NCI-H2107 (cell line): ENCODE data around the gene MICALL2.
"Not testable (repeated sequence)": the region's sequence is repeated elsewhere in the genome, so short reads cannot be mapped to it uniquely, and the experiment has no call there.

Experiments used
- DNase-seq: peaks from one replicate; lab custom pipeline; 2025; lab: John Stamatoyannopoulos, UW

The MICALL2 gene

DNA sequence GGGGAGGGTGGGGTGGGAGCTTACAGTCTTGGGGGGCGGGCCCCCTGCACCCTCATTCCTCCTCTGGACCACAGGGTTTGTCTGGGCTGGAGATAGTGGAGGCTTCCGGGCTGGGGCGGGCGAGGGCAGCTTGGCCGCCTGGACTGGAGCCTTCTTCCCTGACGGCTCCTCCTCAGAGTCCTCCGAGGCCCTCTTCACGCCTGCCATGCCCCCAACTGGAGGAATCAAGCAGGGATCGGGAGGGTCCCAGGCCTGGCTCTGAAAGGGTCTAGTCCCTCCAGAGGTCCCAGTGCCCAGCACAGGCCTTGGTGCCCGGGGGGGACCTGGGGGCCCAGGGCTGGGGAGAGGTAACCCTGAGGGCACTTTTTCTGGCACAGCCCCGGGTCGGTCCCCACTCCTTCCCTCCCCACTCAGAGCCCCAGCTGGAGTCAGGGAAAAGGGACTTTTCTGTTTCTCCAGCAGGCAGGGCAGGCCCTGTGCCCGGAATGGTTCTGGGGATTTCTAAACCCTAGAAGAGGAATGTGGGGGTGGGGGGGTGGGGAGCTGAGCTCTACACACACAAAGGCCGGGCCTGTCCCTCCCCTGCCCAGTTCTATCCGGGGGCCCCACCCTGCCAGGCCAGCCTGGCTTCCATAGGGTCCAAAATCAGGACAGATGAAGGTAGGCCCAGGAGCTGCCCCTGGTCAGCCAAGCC is 11.6 kb downstream of the MICALL2 start:
- DNase-seq: no peak

DNA sequence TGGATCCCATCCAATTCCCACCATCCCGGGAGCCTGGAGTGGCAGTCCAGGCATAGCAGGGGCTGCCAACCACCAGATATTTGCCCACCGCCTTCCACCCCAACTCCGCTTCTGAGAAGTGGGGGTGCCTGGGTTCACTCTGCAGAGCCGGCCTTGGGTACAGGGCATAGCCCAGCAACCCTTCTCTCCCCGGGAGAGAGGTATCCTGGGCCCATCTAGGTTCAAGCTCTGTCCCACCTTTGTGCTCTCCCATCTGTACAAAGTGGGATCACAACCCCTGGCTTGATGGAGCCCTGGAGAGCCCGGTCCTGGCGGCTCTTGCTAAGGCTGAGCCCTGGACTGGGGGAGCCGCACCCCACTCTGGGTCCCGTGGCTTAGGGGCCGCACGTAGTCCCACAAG is 12.2 kb downstream of the MICALL2 start:
- no peak for DNase-seq

DNA sequence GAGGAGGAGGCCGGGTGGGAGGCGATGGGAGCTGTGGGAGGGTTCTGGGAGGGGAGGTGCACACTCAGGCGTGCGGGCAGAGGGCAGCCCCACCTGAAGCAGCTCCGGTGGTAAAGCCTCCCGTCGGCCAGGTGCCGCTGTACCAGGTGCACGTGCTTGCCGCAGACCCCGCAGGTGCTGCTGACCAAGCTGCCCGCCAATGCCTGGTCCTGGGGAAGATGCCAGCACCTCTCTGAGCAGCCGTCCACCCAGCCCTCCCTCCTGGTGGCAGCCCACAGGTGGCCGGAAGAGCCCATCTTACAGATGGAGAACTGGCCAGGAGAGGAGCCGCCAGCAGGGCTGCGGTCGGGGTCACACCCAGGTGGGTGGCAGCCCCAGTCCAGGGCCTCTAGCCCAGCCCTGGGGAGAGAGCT is 12.6 kb downstream of the MICALL2 start:
- DNase-seq: no peak

DNA sequence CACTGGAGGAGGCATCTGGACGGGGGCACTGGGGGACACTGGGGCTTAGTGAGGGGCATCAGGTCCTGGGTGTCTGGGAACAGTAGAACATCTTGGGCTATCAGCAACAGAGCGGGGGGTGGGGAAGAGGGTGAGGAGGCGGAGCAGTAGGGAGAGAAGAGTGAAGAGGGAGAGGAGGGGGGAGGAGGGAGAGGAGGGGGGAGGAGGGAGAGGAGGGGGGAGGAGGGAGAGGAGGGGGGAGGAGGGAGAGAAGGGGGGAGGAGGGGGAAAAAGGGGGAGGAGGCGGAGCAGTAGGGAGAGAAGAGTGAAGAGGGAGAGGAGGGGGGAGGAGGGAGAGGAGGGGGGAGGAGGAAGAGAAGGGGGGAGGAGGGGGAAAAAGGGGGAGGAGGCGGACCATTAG is 13.2 kb downstream of the MICALL2 start:
- DNase-seq: not testable (repeated sequence)

DNA sequence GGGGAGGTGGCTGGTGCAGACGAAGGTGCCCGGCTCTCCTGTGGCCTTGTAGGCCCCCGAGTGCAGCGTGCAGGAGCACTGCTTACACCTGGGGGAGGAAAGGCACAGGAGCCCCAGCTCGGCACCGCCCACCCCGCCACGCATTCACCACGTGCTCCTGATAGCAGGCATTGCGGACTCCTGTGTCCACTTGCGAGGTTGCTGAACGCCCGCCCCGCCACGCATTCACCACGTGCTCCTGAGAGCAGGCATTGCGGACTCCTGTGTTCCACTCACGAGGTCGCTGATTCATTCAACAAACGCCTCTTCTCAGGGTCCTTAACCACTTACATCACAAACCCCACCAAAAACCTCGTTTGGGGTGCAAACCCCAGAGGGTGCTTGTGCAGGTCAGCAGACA is 13.9 kb downstream of the MICALL2 start:
- no peak for DNase-seq

DNA sequence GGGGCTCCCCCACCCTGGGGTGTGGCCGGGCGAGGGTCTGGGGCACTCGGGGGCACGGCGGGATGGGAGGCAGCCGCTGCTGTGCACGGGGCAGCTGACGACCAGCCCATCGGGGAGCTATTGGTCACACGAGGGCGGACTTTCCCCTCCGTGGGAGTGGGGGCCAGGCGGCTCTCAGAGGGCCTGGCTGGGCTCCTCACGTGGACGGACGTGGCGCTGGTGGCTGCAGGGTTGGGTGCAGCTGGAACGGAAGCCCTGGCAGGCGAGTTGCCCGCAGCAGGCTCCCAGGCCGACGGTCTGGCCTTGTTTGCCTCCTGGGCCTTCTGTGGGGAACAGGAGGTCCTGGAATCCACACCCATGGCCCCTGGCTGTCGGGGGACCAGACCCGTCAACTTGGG is 14.3 kb downstream of the MICALL2 start:
- no peak for DNase-seq

DNA sequence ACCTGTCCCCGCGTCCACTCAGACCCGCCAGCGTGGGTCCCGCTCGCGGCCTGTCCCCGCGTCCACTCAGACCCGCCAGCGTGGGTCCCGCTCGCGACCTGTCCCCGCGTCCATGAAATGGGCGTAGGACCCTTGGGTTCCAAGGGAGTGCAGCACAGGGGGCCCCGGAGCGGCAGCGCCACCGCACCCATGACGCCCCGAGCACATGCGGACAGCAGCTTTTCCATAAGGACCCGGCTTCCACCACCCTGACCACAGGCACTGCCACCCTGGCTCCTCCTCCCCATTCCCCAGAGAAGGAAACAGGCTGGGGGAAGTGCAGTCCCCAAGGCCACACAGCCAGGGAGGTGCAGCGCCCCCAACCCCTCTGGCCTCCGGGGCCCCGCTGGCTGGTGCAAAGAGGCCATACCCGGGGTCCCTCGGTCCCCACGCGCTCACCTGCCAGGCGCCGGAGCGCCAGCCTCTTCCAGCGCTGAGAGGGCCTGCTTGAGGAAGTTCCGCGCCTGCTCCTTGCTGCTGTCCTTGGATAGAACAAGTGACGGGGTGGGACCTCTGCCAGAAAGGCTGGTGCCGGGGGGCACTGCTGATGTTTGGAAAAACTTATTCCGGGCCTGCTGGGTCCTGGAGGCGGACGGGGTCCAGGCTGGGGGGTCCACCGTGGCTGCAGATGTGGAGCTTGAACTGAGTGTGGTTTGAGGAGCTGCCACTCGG is 14.9 kb downstream of the MICALL2 start:
- no peak for DNase-seq

DNA sequence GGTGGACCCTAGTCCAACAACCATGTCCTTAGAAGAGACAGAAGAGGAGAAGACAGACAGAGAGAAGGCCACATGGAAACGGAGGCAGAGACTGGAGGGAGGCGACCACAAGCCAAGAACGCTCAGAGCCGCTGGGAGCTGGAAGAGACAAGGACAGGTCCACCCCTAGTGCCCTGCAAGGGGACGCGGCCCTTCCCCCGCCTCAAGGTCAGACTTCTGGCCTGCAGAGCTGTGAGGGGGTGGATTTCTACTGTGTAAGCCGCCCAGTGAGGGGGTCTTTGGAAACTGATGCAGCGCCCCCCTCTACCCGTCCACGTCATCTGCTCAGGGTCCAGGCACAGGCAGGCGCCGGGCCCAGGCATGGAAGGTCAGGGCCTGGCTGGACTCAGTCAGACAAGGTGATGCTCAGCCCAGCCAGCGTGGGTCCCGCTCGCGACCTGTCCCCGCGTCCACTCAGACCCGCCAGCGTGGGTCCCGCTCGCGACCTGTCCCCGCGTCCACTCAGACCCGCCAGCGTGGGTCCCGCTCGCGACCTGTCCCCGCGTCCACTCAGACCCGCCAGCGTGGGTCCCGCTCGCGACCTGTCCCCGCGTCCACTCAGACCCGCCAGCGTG is 15.6 kb downstream of the MICALL2 start:
- not testable (repeated sequence) for DNase-seq

DNA sequence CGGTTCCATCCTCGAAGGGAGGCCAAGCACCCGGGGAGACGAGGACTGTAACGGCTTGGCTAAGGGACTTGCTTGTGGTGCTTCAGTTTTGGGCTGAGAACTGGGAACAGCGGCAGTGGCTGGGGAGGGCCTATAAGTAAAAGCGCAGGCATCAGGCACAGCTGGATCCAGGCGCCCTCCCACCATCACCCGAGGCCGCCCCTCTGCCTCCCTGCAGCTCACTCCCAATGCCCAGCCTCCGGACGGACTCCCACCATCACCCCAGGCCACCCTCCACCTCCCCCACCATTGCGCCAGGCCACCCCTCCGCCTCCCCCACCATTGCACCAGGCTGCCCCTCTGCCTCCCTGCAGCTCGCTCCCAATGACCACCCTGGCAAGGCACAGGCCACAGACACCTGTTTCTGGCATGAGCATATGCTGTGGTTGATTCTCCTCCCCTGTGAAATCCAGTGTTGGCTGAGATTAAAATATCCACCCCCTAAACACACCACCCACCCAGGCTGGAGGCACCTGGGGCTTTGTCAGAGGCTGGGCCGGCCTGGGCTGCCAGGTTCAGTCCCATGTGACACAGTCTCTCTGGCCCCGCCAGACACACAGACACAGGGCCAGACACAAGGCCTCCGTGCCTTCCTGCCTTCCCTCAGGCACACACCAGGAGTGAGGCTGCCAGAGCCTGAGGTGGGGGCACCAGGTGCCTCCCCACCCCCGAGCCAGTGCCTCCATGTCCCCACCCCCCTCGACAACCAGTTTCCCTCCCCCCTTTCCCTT is 16.7 kb downstream of the MICALL2 start:
- DNase-seq: no peak

DNA sequence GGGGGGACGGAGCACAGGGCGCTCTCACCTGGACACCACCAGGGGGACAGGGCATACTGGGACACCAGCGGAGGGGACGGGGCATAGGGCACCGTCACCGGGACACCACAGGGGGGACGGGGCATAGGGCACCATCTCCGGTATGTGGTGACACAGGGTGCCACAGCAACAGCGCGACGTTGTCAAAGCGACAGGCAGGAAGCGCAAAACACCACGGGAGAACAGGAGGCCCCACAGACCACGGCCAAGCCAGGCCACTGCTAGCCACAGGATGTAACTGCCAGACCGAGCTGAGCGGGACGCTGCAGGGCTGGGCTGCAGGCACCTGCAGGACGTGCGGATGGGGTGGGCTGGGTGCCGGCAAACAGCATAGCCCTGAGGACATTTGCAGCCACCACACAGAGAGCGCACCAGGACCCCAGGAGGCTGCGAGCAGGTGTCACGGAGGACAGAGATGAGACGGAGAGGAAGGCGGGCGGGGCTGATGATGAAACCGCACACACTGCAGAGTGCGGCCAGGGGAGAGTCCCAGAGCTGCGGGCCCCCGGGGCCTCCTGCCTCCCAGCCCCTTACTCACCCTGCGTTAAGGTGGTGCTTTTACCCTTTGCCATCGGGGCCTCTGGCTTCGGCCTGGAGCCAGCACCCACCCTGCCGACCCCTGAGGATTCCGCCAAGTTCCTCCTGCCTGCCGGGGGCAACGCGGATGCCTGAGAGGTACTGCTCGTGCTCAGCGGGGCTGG is 17.5 kb downstream of the MICALL2 start:
- DNase-seq: no peak

DNA sequence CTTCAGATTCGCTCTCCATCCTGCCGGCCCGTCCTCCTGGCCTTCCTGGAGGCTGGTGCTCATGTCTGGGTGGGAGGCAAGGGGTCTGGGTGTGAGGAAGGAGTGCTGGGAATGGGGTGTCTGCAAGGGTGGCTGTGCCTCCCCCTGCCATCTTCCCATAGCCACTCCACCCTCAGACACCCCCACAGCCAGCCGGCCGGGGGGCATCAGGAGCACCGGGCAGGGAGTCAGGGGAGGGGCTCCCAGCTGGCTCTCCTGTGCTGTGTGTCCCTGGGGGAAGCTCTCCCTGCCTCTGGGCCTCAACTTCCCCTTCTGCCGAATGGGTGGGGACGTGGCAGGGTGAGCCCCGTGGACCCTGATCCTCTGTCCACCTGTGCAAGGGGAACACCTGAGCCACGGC is 18.6 kb downstream of the MICALL2 start:
- no peak for DNase-seq

DNA sequence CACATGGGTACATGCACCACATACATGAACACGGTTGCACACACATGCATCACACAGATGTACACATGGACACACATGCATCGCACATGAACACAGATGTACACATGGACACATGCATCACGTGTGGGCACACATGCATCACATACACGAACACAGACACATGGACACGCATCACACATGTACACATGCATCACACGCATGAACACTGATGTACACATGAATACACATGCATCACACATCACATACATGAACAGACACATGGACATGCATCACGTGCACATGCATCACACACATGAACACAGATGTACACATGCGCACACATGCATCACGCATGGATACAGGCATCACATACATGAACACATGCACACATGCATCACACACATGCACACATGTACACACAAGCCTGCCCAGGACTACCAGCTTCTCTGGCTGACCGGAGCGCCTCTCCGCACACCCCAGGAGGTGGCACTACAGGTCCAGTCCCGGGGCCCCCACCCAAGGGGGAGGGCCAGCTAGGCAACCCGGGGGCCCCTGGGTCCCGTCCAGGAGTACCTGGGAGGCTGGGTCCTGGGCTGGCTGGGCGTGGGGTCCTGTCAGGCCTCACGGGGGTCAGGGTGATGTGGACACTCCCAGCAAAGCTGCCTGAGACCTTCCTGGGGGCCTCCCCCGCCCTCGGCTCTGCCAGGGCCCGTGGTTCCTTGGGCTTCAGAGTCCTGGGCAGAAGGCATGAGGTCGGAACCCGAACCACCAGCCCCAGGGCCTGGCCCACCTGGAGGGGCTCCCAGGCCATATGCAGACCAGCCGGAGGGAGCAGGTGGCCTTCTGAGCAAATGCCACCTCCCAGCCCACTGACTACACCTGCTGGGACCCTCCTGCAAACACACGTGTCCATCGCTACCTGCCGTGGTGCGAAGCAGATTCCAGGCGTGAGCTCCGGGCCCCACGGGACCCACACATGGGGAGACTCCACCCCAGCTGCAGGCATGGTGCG is 19.6 kb downstream of the MICALL2 start:
- DNase-seq: no peak

DNA sequence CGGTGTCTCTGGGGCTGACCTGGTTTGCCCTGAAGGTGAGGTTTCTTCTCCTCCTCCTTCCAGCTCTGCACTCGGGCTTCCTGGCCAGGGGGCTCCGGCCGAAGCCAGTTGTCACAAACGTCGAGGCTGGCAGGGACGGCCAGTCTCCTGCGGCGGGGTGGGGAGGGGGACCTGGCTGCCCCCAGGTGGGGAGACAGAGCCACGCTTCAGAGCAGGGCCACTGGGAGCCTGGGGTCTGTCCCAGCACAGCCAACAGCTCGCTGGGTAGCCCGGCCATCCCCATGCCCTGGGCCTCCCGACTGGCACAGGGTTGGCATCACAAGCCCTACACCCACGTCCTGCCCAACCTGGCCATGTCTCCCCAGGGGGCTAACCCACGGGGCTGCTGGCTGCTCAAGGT is 20.4 kb downstream of the MICALL2 start:
- no peak for DNase-seq

DNA sequence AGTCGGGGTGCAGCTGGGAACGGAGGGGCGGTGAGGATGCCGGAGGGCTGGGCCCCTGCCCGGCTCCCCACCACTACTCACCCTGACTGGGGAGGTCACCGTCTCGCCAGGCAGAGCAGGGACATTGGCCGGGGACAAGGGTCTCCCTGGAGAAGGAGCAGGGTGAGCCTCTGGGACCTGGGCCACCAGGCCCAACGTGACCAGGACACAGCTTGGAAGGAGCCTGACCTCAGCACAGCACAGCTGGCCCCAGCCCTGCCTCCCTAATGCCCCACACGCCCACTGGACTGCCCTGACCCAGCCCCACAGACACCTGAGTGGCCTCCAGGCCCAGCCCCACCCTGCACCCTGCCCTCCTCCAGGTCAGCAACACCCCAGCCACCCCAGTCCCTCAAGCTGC is 21.1 kb downstream of the MICALL2 start:
- DNase-seq: no peak

DNA sequence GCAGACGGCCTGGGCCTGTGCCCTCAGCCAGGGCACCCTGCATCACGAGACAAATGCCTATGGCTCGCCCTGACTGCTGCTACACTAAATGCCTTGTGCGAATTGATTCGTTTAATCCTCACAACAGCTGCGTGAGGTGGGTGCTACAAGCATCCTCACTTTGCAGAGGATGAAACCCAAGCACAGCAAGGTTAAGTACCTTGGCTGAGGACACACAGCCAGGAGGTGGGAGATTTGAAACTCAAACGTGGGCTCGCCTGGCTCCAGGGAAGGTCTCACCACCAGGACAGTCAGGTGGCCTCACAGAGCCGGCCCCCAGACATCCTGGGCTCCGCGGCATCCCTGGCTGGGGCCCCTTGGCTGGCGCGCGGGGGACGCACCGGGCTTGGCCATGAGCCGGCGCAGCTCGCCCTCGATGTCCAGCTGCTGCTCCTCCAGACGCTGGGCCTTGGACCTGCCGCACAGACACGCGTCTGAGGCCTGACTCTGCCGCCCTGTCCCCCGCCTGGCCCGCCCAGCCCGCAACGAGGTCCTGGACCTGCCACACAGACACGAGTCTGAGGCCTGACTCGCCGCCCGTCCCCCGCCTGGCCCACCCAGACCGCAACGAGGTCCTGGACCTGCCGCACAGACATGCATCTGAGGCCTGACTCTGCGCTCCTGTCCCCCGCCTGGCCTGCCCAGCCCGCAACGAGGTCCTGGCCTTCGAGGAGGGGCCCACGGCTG is 22.0 kb downstream of the MICALL2 start:
- no peak for DNase-seq

DNA sequence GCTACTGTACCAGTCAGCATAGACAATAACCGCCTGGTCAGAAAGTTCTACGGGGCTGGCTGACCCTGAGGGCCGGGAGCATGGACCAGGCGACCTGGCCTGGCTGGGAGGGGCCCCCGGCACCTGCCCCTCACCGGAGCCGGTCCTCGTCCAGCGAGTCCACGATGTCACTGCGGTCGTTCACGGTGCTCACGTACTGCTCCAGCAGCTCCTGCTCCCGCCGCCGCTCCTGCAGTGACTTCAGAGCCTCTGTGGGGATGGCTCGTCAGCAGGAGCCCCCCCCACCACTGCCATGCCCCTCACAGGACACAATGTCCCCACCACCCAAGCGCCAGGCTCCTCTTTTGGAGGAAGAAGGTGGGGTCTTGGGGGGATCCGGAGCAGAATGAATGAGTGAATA is 22.7 kb downstream of the MICALL2 start:
- DNase-seq: no peak

DNA sequence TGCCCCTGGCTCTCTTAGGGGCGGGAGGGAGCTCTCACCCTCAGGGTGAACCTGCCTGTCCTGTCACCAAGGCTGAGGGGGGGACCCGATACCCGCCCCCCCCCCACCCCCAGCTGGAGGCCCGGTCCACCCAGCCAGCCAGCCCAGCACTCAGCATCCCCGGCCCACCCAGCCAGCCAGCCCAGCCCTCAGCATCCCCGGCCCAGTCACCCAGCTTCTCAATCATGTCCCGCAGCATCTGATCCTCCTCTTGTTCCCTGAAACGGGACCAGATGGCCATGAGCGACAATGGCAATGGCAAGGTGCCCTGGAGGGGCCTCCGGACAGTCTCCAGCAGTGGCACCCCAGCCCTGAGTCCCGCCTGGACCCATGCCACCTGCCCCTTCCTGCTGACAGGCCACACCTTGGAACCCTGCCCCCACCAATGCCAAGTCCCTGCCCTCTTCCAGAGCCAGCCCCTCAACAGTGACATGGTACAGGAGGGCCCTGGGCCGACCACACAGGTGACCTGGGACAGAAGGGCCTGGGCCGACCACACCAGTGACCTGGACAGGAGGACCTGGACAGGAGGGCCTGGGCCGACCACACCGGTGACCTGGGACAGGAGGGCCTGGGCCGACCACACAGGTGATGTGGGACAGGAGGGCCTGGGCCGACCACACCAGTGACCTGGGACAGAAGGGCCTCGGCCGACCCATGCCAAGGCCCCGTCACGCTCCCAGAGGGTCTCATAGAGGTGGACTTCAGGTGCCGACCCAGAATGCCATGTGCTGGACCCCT is 24.2 kb downstream of the MICALL2 start:
- DNase-seq: no peak

DNA sequence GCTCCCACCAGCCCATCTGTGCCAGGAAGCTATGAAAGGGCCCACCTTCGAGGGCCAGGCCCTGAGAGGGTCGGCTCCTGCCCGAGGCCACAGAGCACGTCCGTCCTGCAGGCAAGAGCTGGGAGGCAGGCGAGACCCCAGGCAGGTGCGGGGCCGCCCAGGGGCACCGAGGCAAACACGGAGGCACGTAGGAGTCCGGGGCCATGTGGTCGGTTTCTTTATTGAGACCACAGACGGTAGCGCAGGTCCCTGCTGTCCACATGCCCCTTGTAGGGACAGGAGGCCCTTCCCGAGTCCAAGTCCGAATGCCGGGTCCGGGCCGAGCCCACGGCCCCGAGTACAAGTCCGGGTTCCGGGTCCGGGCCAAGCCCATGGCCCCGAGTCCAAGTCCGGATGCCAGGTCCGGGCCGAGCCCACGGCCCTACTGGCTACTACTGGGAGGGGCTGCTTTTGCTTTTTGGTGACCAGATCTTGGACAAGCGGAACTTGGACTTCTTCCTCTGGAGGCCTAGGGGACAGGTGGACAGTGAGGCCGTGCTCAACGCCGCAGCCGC is 25.0 kb downstream of the MICALL2 start:
- DNase-seq: no peak
